ENCODE measurements around the gene TMEM131. TPM values are rescaled to one million over a fixed set of nuclear protein-coding genes. Genes with fewer than 3 reads are reported as not detected.

Gene TMEM131
- total and polyA plus RNA-seq, 10 of the 15 experiments (the other 5 are each of a cell fraction or from before 2014, with no cell fraction given), result 6.0 to 48.2 (median 23.2) TPM

DNA sequence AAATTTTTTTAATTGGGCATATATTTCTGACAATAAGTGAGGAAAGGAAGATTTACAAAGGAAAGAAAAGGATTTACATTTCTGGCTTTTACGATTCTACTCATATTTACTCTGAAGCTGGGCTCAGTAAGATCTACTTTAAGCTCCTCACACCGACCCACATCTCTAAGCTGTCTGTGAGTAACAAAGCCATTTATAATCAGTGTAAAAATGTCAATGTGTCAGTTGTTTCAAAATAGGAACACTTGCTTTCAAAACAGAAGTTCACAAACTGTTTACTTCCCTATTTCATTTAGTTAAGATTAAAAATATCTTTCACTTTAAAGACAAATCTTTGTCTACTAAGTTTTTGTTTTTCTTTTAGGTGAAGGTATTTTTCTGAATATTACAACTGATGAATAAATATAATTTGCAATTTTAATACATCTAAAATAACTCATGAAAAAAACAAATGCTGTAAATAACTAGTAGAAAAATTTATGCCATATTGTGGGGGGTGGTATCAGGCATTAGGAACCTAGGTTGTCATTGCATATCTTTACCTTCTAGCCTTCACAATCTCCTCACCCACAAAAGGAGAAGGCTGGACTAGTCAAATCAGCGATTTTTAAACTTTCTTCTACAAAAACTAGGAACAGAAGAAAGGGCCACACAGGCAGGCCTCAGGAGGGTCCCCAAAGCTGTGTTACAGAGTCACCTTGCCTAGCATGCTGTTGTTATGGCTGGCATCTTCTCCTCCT lies 64.5 kb downstream of the TMEM131 start (continued):
- no peak for TF ChIP-seq ZNF592 (IDR thresholded peaks at IDR 0.05)
- TF ChIP-seq HDAC2 (IDR thresholded peaks at IDR 0.05), result no peak
- TF ChIP-seq MEF2B (IDR thresholded peaks at IDR 0.05; ENCODE audit: partially characterized antibody, poor library complexity, severe bottlenecking), result peak; percentile 83
- TF ChIP-seq MYB (IDR thresholded peaks at IDR 0.05; ENCODE audit: borderline replicate concordance, low read depth, low read length), result no peak
- no peak for TF ChIP-seq EGR1 (IDR thresholded peaks at IDR 0.05; ENCODE audit: borderline replicate concordance in 1 of 2, low read depth in 2 of 2, low read length in 2 of 2)
- TF ChIP-seq, protein P1, sequence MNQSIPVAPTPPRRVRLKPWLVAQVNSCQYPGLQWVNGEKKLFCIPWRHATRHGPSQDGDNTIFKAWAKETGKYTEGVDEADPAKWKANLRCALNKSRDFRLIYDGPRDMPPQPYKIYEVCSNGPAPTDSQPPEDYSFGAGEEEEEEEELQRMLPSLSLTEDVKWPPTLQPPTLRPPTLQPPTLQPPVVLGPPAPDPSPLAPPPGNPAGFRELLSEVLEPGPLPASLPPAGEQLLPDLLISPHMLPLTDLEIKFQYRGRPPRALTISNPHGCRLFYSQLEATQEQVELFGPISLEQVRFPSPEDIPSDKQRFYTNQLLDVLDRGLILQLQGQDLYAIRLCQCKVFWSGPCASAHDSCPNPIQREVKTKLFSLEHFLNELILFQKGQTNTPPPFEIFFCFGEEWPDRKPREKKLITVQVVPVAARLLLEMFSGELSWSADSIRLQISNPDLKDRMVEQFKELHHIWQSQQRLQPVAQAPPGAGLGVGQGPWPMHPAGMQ (IDR thresholded peaks at IDR 0.05; ENCODE audit: borderline replicate concordance), result no peak
- peak; percentile 55 for TF ChIP-seq MTA2 (IDR thresholded peaks at IDR 0.05; ENCODE audit: low read depth)
- peak; percentile 60; the same call in 1 of the 2 replicates for TF ChIP-seq FOXM1 (IDR thresholded peaks at IDR 0.05; ENCODE audit: low read depth, low read length)
- no peak for TF ChIP-seq ATF3 (IDR thresholded peaks at IDR 0.05; ENCODE audit: borderline replicate concordance, extremely low read depth, low read depth, low read length)
- TF ChIP-seq RELA (IDR thresholded peaks at IDR 0.05; ENCODE audit: borderline replicate concordance, partially characterized antibody), result no peak
- TF ChIP-seq E2F4 (IDR thresholded peaks at IDR 0.05; ENCODE audit: low read depth, low read length), result no peak
- TF ChIP-seq DPF2 (IDR thresholded peaks at IDR 0.05), result peak; percentile 48; the same call in 1 of the 2 replicates
- TF ChIP-seq SUZ12 (IDR thresholded peaks at IDR 0.05; ENCODE audit: unreplicated experiment), result no peak
- no peak for TF ChIP-seq POLR2AphosphoS2 (IDR thresholded peaks at IDR 0.05; ENCODE audit: low read depth, low read length)
- peak; percentile 32 to 68; a peak in 2 of 4 replicates for TF ChIP-seq EP300 (IDR thresholded peaks at IDR 0.05; ENCODE audit: borderline replicate concordance in 1 of 2, control insufficient read depth in 1 of 2, low read depth in 2 of 2, low read length in 2 of 2)
- no peak for TF ChIP-seq NR2C2 (IDR thresholded peaks at IDR 0.05; ENCODE audit: borderline replicate concordance, control insufficient read depth, insufficient read length, low read depth)
- no peak for TF ChIP-seq POLR2AphosphoS5 (IDR thresholded peaks at IDR 0.05; ENCODE audit: low read length)
- TF ChIP-seq IKZF1 (conservative IDR thresholded peaks at IDR 0.05), result no peak
- no peak for TF ChIP-seq JUND (IDR thresholded peaks at IDR 0.05; ENCODE audit: low read depth, low read length)
- TF ChIP-seq, protein P2, sequence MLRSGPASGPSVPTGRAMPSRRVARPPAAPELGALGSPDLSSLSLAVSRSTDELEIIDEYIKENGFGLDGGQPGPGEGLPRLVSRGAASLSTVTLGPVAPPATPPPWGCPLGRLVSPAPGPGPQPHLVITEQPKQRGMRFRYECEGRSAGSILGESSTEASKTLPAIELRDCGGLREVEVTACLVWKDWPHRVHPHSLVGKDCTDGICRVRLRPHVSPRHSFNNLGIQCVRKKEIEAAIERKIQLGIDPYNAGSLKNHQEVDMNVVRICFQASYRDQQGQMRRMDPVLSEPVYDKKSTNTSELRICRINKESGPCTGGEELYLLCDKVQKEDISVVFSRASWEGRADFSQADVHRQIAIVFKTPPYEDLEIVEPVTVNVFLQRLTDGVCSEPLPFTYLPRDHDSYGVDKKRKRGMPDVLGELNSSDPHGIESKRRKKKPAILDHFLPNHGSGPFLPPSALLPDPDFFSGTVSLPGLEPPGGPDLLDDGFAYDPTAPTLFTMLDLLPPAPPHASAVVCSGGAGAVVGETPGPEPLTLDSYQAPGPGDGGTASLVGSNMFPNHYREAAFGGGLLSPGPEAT (IDR thresholded peaks at IDR 0.05; ENCODE audit: low read depth), result peak; percentile 23; the same call in 1 of the 2 replicates
- no peak for TF ChIP-seq HDGF (IDR thresholded peaks at IDR 0.05)

Measured in GM12878 (cell line).